ENCODE data around the gene PDE4A. TPM values are rescaled to one million over a fixed set of nuclear protein-coding genes. Genes with fewer than 3 reads are reported as not detected.

PDE4A gene
- total and polyA plus RNA-seq, 2 of the 13 experiments (the other 11 are each of a cell fraction or from before 2014, with no cell fraction given) = 1.1 to 4.1 TPM

DNA sequence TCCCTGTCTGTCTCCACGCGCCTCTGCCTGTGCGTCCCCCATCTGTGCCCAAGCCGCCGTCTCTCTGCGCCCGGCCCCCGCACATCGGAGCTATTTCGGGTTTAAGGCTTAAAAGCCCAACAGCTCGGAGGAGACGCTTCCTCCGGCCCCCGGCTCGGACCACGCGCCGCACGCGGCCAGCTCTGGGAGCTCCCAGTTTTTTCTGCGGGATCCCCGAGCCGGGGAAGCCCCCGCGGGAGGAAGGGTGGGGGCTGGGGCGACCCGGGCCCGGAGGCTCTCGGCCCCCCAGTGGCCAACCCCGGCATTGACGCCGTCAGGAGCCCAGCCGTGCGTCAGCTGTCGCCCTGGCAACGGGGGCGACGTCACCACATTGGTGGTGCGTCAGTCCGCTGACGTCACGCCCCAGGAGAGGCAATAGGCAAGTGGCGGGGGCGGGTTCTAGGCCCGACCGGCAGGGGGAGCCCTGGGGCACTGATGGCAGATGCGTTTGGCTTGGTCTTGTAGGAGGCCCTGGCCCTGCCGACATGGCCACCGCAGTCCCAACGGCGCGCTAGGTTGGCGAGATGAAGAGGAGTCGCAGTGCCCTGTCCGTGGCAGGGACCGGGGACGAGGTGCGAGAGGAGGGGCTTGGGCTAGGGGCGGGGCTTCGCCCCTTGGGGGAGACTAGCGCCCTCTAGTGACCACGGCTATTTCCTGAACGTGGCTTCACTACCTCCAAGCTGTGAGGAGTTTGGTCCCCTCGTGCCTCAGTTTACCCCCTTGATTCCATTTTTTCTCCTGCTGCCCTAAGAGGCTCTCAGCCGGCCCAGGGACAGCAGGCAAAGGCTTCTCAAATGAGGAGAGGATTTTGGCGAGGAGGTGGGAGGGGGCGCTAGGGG, 3.7 kb upstream of the PDE4A start:
- Histone ChIP-seq H4K20me1 (ENCODE audit: insufficient read depth, low read length) (no peaks in the 10 kb centered on the region; the same call in 1 of the 2 replicates), H3K27me3 (ENCODE audit: control insufficient read depth in 1 of 2, insufficient read depth in 2 of 2, low read length in 2 of 2) (peaks cover 16 to 44% of the 10 kb centered on the region in 2 experiments), H3K79me2 (ENCODE audit: insufficient read depth, low read length) (no peaks in the 10 kb centered on the region), H3K9ac (ENCODE audit: insufficient read depth, low read depth, low read length) (peak overlapping the region; percentile 64), H3K9me3 (ENCODE audit: low read length) (peaks cover 4% of the 10 kb centered on the region; the same call in 1 of the 2 replicates), H3K36me3 (replicated peaks in 1 of 2; ENCODE audit: control insufficient read depth in 1 of 2, insufficient read depth in 2 of 2, low read length in 2 of 2) (no peaks in the 10 kb centered on the region), H3K4me1 (ENCODE audit: insufficient read depth, low read length) (peaks cover 40% of the 10 kb centered on the region), H3K27ac (ENCODE audit: extremely low read length, insufficient read depth, low read length) (peak overlapping the region; percentile 58), H3K4me2 (ENCODE audit: low read depth, low read length) (peak overlapping the region; percentile 99), H2AFZ (ENCODE audit: low read length) (peak overlapping the region; percentile 73), H3K4me3 (replicated peaks in 1 of 3; ENCODE audit: insufficient read depth in 1 of 3, low read depth in 2 of 3, low read length in 3 of 3) (peak overlapping the region; percentile 60 to 81 (median 67))
- DNase-seq (ENCODE audit: low spot score) (peak; percentile 83), FAIRE-seq (peak; percentile 49), ATAC-seq (peak; percentile 83)
- WGBS (ENCODE audit: low lambda C conversion rate) = 3% methylated on average over 30 of the region's 67 CpGs
- no TSS peak for BruUV-seq (replicated peaks)
- intact Hi-C loops (cut with micrococcal nuclease; ENCODE audit: unreplicated experiment) (no loop called here), in situ Hi-C loops (cut with HindIII; ENCODE audit: extremely low pct_ligation_motif_present, low pct_unique_long_range_greater_than_20kb) (no loop called here)
- POLR2A ChIA-PET = interaction anchor here (1.0 to 1.8 kb wide), 5 partner anchors 12 to 155 kb away, joined by 3 to 12 read pairs (median 4); partner anchors contain the start of genes CDC37, ICAM1 and TYK2
- CTCF ChIA-PET (ENCODE audit: low intra/inter-chr PET ratio, low total read pairs) = interaction anchor here (3.1 kb wide), 1 partner anchor 12 kb away, joined by 37 read pairs; the partner anchor contains the start of gene CDC37
- TF ChIP-seq ZNF574 (CRISPR knock-in tag; IDR thresholded peaks at IDR 0.05) (peak; percentile 76), ZNF460 (CRISPR knock-in tag; IDR thresholded peaks at IDR 0.05; ENCODE audit: borderline replicate concordance) (no peak; the same call in 1 of the 2 replicates), NCOA5 (CRISPR knock-in tag; IDR thresholded peaks at IDR 0.05) (no peak; the same call in 1 of the 2 replicates), DNMT3B (CRISPR knock-in tag; conservative IDR thresholded peaks at IDR 0.05) (no peak), TRIM22 (IDR thresholded peaks at IDR 0.05) (no peak), ZNF761 (CRISPR knock-in tag; conservative IDR thresholded peaks at IDR 0.05) (0 out of 2 replicates have a peak, but pooled peaks have one; percentile 36), SOX6 (IDR thresholded peaks at IDR 0.05) (no peak), SOX6 (CRISPR knock-in tag; IDR thresholded peaks at IDR 0.05) (peak; percentile 82), ZNF672 (CRISPR knock-in tag; IDR thresholded peaks at IDR 0.05) (no peak), ZC3H13 (CRISPR knock-in tag; IDR thresholded peaks at IDR 0.05) (peak; percentile 86), SALL2 (CRISPR knock-in tag; IDR thresholded peaks at IDR 0.05) (peak; percentile 96), ZNF274 (CRISPR knock-in tag; IDR thresholded peaks at IDR 0.05) (peak; percentile 54; the same call in 1 of the 2 replicates)
- TF ChIP-seq, protein P1, sequence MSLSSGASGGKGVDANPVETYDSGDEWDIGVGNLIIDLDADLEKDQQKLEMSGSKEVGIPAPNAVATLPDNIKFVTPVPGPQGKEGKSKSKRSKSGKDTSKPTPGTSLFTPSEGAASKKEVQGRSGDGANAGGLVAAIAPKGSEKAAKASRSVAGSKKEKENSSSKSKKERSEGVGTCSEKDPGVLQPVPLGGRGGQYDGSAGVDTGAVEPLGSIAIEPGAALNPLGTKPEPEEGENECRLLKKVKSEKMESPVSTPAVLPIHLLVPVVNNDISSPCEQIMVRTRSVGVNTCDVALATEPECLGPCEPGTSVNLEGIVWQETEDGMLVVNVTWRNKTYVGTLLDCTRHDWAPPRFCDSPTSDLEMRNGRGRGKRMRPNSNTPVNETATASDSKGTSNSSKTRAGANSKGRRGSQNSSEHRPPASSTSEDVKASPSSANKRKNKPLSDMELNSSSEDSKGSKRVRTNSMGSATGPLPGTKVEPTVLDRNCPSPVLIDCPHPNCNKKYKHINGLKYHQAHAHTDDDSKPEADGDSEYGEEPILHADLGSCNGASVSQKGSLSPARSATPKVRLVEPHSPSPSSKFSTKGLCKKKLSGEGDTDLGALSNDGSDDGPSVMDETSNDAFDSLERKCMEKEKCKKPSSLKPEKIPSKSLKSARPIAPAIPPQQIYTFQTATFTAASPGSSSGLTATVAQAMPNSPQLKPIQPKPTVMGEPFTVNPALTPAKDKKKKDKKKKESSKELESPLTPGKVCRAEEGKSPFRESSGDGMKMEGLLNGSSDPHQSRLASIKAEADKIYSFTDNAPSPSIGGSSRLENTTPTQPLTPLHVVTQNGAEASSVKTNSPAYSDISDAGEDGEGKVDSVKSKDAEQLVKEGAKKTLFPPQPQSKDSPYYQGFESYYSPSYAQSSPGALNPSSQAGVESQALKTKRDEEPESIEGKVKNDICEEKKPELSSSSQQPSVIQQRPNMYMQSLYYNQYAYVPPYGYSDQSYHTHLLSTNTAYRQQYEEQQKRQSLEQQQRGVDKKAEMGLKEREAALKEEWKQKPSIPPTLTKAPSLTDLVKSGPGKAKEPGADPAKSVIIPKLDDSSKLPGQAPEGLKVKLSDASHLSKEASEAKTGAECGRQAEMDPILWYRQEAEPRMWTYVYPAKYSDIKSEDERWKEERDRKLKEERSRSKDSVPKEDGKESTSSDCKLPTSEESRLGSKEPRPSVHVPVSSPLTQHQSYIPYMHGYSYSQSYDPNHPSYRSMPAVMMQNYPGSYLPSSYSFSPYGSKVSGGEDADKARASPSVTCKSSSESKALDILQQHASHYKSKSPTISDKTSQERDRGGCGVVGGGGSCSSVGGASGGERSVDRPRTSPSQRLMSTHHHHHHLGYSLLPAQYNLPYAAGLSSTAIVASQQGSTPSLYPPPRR (CRISPR knock-in tag; IDR thresholded peaks at IDR 0.05; ENCODE audit: borderline replicate concordance) = 0 out of 2 replicates have a peak, but pooled peaks have one; percentile 48
